ENCODE measurements around the gene KNSTRN.
A peak's percentile ranks its signal among the peaks of the same experiment; 100 is the strongest.

The KNSTRN gene, protein sequence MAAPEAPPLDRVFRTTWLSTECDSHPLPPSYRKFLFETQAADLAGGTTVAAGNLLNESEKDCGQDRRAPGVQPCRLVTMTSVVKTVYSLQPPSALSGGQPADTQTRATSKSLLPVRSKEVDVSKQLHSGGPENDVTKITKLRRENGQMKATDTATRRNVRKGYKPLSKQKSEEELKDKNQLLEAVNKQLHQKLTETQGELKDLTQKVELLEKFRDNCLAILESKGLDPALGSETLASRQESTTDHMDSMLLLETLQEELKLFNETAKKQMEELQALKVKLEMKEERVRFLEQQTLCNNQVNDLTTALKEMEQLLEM

DNA sequence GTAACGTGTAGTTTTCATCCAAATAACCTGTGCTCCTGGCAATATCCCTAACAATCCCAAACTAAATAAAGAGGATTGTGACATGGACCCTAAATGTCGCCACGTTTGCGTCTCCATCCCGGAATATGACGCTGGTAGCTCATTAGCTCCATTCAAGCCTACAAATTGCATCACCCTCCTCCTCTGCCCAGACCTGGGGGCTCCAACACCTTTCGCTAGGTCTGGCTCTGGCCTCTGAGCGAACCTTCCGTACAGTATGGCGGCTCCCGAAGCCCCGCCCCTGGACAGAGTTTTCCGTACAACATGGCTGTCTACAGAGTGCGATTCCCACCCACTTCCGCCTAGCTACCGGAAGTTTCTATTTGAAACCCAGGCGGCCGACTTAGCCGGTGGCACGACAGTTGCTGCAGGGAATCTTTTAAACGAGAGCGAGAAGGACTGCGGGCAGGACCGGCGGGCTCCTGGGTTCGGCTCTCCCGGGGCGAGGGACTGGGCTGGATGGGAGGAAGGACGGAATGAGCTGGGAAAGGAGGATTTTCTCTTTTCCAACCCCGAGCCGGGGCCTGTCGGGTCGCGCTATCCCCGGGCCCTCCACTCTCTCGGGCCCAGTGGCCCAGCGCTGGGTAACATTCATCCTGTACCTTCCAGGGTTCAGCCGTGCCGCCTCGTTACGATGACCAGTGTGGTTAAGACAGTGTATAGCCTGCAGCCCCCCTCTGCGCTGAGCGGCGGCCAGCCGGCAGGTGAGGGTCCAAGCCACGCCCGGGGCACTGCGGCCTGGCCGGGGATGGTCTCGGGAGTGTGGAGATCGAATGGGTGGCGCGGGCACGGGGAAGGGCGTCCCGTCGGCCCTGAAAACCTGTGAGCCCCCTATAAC, at the start of gene KNSTRN:
TSS of gene KNSTRN (plus strand) at position 142 of the 877 bp plus-strand sequence. CDS start at position 257, 115 bp downstream.
- DNase-seq (ENCODE audit: low read depth) = peak; percentile 91

DNA sequence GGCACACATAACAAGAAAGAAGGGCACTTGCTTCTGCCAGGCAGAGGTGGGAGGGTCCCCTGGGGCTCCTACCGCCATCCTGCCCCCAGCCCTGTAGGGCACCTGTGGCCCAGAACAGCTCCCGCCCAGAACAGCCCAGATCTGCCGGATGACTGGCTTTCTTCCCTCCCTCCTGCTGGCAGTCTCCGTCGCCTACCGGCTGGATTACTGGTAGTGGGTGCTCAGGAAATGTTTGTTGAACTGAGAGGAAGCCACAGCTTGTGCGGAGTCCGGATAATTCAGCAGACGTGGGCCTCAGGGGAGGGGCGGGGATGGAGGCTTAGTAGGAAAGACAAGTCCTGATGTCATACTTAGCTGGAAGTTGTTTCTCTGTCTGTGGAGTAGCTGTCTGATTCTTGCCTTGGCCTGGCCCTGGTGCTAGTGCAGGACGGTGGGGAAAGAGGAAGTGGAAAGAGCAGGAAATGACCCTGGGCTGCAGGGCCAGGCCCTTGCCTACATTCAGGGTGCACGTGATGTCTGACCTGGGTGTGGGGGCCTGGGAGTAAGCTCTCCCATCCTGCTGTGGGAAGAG, 48.5 kb upstream of the KNSTRN start:
- DNase-seq (ENCODE audit: low read depth) = no peak

DNA sequence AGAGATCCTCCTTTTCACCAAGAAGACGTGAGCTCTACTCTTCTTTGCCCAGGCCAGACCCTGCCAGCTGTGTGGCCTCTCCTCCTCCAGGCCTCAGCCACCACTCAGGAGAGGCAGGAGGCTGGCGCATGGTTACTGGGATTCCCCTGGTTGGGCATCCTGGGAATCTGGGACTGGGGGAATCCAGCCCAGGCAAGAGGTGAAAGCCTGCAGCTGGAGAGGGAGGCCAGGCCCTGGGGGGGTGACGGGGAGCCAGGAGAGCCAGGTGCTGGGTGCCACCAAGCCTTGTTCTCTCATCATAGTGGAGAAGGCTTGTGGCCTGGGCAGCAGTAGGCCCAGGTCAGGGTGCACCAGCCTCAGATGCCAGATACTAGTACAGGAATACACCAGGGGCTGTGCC, 48.0 kb upstream of the KNSTRN start:
- no peak for DNase-seq (ENCODE audit: low read depth)

DNA sequence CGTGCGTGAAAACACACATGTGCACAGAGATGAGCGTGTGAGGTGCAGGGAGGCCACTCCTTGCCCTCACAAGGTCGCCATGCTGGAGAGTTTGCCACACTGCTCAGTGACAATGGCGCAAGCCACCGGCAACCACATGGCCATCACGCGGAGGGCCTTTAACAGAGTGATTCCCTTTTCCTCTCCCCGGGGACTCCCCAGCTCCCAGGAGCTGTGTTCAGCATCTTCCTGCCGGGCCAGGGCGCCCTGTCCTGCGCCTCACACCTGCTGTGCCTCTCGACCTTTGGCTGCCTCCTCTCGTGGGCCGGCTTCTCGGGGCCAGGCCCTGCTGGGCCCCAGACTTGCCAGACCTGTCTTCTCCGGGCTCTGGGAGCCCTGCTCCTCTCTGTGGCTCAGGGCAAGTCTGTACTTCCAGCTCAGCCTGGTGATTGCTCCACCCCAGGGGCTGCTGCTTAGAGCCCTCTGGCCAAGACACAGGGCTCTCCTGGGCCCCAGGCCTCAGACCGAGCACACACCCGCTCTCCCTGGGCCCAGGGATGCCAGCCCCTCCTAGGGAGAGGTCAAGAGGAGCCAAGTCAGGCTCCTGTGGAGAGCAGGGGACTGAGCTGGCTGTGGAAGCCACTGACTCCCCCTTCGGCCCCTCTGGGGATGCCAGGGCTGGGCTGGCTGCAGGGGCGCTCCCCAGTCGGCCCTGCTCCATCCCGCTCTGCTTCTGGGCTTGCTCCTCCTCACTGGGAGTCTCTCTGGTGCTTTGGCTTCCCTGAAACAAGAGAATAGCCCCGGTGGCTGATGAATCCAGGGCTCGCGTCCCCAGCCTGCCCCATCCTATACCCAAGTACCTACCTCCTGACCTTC, 47.4 kb upstream of the KNSTRN start:
- DNase-seq (ENCODE audit: low read depth) = no peak

DNA sequence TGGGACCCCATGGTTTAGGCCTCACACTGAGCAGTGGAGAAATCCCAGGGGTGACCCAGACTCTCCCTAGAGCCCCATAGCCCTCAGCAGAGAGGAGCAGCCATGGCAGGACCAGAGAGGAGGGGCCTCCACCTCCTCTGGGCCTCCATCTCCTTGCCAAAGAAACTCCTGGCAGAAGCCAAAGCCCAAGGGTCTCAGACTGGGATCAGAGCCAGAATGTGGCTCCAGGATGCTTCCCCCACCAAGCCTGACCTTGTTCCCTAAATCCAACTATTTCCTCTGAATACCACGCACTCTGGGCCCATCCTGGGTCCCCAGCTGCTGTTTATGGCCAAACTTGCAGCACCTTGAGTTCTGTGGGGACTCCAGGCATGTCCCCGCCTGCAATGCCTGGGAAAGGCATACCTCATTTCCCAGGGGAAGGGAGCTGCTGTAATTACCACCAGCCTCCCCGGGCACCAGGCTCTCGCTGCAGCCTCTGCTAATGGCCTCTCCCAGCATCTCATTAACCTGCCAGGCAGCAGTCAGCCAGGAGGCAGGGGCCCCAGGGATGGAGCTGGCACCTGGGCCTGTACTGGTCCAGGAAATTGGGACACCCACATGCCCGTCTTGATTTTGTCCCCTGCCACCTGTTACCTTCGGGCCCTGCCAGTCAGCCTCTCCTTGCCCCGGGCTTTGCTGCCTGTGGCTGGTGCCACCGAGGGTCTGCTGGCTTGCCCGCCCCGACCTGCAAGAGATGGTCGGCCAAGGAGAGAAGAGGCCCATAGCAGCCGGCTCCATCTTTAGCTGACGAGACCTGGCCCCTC, 46.4 kb upstream of the KNSTRN start:
- DNase-seq (ENCODE audit: low read depth) = no peak

DNA sequence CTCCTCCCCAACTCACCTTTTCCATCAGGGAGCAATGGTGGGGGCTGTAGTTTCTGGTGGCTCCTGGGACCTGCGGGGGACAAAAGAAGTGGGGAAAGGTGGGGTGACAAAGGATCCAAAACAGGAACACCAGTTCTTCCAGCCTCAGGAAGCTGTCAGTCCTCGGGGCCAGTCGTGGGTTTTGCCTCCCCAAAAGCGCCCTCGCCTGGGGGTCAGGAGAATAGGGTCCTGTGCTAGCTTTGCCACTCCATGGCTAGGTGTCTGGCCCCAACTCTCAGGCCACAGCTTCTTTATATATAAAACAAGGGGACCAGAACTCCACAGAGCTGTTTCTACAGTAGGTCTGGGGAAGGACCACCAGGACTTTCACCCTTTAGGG, 45.8 kb upstream of the KNSTRN start:
- DNase-seq (ENCODE audit: low read depth) = no peak

DNA sequence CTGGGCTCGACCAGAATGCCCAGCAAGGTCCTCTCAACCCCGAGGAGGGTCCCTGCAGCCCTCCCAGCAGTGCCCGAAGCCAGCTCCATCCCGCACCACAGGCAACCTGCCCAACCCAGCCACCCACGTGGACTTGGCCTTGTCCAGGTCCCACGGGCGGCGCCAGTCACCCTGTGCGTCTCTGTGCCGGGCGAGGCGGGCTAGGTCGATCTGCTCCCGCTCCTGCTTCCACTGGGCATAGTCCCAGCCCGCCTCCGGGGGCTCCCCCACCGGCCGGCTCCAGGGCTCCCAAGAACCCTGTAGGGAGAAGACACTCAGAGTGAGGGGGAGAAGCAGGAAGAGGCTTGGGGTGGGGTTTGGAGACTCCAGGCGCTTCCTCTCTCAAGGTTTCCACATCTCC, 44.9 kb upstream of the KNSTRN start:
- no peak for DNase-seq (ENCODE audit: low read depth)

DNA sequence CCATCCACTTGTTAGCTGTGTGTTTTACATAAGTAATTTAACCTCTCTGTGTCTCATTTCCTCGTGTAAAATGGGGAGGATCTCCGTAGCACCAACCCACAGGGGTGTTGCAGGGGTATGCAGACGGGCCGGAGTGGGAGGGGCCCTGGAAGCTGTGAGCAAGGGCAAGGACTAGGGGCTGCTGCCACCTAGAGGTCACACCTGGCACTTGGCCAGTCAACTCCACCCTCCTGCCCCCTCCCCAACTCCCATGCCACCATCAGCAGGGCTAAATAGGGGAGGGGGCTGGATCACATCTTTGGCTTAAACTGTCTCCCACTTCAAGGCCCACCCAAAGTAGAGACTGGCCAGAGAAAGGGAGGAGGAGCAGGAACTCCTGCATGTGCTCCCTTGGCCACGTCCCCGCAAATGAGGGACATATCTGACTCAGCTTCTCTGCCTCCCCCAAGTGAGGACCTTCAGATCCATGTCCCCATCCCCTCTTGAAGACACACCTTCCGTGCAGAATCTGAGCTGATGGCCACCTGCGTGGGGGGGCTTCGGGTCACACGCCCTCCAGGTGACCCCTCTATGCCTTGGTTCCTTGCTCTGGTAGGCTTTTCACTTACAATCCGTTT, 44.4 kb upstream of the KNSTRN start:
- DNase-seq (ENCODE audit: low read depth) = peak; percentile 61

DNA sequence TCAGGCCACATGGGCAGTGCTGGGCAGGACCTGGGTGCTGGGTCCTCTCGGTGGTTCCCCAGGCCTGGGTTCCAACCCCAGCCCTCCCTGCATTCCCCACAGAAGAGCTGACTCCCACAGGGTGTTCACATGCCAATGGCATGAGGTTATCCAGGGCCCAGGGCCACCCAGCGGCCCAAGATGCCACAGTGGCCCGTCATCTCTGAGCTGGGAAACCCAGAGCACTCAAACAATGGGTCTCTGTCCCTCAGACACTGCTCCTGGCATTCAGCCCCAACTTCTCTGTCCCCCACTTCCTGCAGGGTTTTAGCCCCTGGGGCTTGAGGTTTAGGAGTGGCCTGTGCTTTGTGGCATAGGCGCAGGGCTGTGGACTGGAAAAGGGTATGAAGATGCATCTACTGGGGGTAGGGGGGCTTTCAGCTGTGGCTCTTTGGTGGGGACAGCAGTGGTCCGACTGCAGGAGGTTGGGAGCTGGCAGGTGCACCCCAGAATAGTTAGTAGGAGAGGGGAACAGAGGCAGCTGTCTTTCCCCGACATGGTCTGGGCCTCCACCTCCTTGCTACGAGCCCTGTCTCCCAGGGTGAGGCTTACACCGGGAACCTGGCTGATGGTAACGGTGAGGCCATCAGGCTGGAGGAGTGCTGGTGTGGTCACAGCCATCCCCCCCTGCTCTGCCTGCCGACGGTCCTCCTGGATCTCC, 43.5 kb upstream of the KNSTRN start:
- no peak for DNase-seq (ENCODE audit: low read depth)

DNA sequence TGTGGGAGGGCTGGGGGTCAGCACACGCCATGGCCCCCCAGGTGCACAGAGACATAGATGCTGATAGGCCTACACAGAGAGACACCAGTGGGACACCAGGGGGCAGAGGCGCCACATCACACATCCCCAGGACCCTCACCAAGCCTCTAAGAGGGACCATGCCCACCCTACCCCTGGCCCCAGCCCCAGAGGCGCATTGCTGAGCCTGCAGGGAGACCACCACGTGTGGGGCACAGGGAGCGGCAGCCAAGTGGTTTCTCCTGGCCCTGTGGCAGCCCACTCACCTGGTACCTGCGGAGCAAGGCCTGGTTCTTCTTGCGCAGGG, 42.9 kb upstream of the KNSTRN start:
- no peak for DNase-seq (ENCODE audit: low read depth)

DNA sequence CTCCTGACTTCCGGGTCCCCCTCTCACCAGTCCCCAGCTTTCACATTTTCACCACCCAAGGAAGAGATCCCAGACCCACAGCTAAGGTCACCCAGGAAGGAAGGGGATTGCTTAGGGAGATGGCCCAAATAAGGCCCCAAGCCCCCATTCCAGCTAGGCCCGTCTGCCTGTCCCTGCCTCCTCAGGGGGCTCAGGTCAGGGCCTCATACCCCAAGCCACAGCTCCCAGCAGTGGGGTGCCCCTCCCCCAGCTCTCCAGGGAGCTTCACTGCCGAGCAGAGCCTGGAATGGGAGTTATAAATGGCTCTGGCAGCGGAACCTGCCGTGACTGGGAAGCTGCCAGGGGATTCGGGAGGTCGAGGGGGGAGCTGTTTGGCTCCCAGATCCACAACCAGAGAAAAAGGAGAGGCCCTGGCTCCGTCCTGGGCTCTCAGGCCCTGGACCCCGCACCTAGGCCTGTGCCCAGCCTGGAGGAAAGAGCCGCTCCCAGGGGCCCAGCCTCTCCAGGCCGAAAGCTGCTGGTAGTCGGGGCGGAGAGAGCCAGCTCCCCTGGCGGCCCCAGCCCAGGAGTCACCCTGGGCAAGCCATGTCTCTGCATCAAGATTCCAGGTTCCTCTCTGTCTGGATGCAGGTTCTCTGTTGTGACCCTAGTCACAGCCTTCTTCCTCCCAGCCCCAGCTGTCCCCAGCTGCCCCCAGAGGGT, 42.3 kb upstream of the KNSTRN start:
- no peak for DNase-seq (ENCODE audit: low read depth)

DNA sequence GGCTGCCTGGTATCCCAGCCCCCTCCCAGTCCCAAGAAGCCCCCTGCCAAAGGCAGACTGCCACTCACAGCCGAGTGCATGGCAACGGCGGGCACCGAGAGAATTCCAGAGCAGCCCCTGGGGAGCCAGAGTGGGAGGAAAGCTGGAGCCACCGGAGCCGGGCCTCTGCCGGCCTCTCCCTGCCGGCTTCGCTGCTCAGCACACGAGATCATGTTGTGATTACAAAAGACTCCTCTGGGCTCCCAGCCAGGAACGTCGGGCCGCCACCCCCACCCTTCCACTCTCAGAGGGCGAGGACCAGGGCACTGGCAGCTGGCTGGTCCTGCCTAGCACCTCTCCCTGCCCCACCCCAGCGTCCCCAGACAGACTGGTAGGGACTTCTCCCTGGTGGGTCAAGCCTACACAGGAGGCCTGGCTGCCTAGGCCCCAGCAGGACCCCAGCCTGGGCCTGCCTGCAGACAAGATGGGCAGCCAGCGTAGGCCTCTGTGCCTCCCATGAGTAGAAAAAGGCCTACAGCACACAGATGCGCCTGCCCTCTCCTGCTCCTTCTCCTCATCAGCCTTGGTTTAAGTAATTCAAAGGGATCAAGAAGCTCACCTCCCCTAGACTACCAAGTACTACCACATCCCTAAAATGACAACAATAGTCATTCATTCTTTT, 41.7 kb upstream of the KNSTRN start, which contains the start of gene CCDC9B:
TSS of gene CCDC9B (minus strand) at position 200 of the 661 bp plus-strand sequence. CDS start at position 80, 120 bp downstream.
- DNase-seq (ENCODE audit: low read depth) = no peak

DNA sequence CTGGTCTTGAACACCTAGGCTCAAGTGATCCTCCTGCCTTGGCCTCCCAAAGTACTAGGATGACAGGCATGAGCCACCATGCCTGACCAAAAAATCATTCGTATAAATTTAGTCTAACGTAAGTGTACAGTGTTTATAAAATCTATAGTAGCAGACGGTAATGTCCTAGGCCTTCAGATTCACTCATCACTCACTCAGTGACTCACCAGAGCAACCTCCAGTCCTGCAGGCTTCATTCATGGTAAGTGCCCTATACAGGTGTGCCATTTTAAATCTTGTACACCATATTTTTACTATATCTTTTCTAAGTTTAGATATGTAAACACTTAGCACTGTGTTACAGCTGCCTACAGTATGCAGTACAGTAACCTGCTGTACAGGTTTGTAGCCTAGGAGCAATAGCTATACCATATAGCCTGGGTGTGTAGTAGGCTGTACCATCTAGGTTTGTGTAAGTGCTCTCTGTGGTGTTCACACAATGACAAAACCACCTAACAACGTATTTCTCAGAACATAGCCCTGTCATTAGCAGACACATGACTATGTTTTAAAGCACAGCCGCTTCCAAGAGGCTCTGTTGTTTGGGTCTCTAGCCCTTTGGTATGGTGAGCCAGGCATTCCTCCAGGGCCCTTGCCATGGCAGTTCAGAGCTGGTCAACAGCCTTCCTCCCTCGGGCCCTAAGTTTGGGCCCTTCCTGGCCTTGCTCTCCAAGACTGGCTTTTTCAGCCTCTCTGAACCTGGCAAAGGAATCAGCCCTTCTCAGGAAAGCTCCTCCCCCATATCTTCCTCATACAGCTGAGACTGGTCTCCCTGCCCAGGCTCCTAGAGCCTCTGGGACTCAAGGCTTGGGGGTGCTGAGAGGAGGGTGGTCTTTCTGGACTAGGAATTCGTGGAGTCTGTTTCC, 39.9 kb upstream of the KNSTRN start:
- no peak for DNase-seq (ENCODE audit: low read depth)

DNA sequence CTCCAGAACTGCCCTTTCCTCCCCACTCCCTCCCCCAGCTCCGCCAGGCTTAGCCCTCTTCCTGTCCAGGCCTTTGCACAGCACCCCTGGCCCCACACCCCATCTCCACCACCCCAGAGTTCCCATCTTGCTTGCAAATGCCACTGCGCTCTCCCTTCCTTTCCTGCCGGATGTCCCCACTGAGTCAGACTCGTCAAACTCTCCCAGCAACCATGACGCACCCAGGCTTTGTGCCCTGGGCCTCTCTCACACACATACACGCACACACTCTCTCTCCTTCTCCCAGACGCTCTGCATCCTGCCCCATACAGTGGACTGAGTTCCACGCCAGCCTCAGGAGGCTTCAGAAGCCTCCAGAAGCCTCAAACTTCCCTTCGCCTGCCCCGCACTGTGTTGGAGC, 39.0 kb upstream of the KNSTRN start:
- DNase-seq (ENCODE audit: low read depth) = no peak

DNA sequence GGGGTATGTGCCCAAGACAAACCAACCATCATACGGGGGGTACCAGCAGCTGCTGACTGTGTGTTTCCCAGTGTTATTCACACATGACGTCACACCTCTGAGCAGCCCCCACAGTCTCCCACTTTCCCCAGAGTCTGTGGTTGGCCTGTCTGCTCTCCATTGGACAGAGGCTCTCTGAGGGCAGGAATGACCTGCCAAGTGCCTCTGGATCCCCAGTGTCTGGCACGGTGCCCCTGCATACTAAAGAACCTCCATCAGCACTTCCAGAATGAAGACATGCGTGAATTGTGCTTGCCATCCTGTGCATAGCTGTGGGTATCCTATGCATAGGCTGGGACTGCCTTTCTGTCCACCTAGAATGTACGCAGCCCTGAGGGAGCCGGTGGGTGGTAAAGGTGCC, 38.3 kb upstream of the KNSTRN start:
- no peak for DNase-seq (ENCODE audit: low read depth)

DNA sequence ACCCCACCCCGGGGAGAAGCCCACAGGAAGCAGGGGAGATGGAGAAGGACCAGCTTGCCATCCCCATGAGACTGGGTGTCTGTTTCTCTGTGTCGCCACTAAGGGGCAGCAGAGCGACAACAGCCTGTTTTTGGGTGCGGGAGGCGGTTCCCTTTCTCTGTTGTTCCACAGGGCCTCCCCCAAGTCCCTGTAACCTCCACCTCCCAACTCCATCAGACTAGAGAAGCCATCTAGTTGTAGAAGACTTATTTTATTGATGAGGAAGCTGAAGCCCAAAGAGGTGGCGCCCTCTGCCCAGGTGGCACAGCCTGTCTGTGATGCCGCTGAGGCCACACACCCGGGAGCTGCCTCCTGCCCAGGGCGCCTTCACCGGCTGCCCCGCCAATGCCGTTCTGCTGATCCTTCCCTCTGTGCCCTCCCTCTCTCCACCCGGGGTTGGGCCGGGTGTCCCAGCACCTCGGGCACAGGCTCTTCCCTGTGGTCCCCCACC, 37.8 kb upstream of the KNSTRN start:
- peak; percentile 37 for DNase-seq (ENCODE audit: low read depth)

DNA sequence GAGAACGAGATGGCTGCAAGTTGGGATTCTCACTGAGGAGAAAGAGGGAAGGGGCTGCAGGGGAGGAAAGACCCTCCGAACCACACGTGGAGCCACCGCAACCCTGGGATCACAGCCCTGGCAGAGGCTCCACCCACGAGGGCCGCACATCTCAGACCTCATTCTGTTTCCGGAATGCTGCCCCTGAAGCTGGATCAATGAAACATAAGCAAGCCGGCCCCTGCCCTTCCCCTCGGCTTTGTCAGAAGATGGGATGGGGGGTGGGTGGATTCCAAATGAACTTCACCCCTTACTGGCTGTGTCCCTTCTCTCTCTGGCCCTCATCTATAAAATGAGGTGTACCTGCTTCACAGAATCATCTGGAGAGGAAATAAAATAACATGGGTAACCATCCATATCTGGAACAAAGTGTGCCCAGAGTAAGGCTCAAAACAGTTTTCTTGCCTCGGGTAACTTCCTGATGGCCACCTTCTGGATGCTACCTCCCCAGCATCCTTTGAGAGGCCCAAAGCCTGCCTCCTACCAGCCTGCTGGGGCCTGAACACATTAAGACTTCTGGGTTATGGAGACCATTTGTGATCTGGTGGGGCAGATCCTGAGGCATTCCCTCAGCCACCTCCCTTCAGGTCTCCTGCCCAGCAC, 37.2 kb upstream of the KNSTRN start:
- DNase-seq (ENCODE audit: low read depth) = no peak

All from stimulated activated CD8-positive, alpha-beta memory T cell treated with anti-CD3 and anti-CD28 coated beads, Interleukin-7, amount 100 ng/mL, for 24 hours (primary cell).